HCT116 (cell line): ENCODE measurements around the gene WAC. TPM values are rescaled to one million over a fixed set of nuclear protein-coding genes. Genes with fewer than 3 reads are reported as not detected.

Experiments
- ATAC-seq: fragments of 200-7000 bp; cut with Tn5 transposase; 2 replicates; pipeline ENCODE4 v1.9.1; 2020; ENCODE audit warnings: mild to moderate bottlenecking, moderate library complexity
- BruUV-seq: library from RNA; stranded (reverse); fragments of 400-500 nt; replicated peaks from 2 replicates; lab custom pipeline; 2021; lab: Mats Ljungman, UMichigan
- CTCF ChIA-PET: fragments of 300-600 bp; sonication (Branson Sonifier 250); formaldehyde crosslinking; loops from one replicate; lab custom pipeline; 2021; ENCODE audit warnings: antibody characterized with exemption; lab: Charles Lee
- POLR2A ChIA-PET: fragments of 300-600, 350-600 bp; sonication (Branson Sonifier 250); formaldehyde crosslinking; loops from one replicate; lab custom pipeline; 2021; ENCODE audit warnings: antibody characterized with exemption; lab: Charles Lee
- RAD21 ChIA-PET, 2 experiments: fragments of 300-600 bp; sonication (Branson Sonifier 250); formaldehyde crosslinking; loops; one replicate each; lab custom pipeline; 2023; ENCODE audit warnings: low total read pairs in 2 of 2; ENCODE audit not compliant: uncharacterized antibody in 2 of 2, unreplicated experiment in 2 of 2, low non-redundant PET in 1 of 2; lab: Charles Lee
- DNase-seq: peaks from one replicate; pipeline ENCODE4 v3.0.0-alpha.2; 2010; ENCODE audit warnings: low read depth, low spot score
- H2AFZ ChIP-seq: fragments of 200-600 bp; shearing (Covaris generic), sonication (generic); 2 replicates; pipeline ENCODE4 v1.6.1; 2017; ENCODE audit warnings: low read depth, mixed run types, mixed read lengths, antibody characterized with exemption, low read length; ENCODE audit not compliant: poor library complexity, severe bottlenecking
- H3K27ac ChIP-seq: 2 replicates; pipeline ENCODE4 v1.5.1; 2012; ENCODE audit warnings: low read depth, low read length
- H3K27me3 ChIP-seq: fragments of 200-600 bp; sonication (generic); 2 replicates; pipeline ENCODE4 v1.6.1; 2016; ENCODE audit warnings: mixed run types, low read length, mixed read lengths; ENCODE audit not compliant: insufficient read depth
- H3K36me3 ChIP-seq, 2 experiments: fragments of 200-500 bp in 1 of 2; fragments of 200-600 bp in 1 of 2; sonication (Bioruptor generic) in 1 of 2; sonication (generic) in 1 of 2; 2 replicates each; pipeline versions ENCODE4 v1.5.1 to v1.6.1; 2014 to 2016; ENCODE audit warnings: low read length in 2 of 2, inconsistent platforms in 1 of 2, mixed read lengths in 1 of 2, mixed run types in 1 of 2; ENCODE audit not compliant: insufficient read depth in 2 of 2, control insufficient read depth in 1 of 2
- H3K4me1 ChIP-seq, 2 experiments: fragments of 200-600 bp in 1 of 2; sonication (generic) in 1 of 2; 2 replicates each; pipeline versions ENCODE4 v1.5.1 to v1.6.1; 2012 to 2017; ENCODE audit warnings: low read length in 2 of 2, inconsistent platforms in 1 of 2, mild to moderate bottlenecking in 1 of 2, mixed read lengths in 1 of 2, mixed run types in 1 of 2, moderate library complexity in 1 of 2; ENCODE audit not compliant: insufficient read depth in 2 of 2, control insufficient read depth in 1 of 2
- H3K4me2 ChIP-seq: fragments of 200-600 bp; sonication (generic); 2 replicates; pipeline ENCODE4 v1.6.1; 2017; ENCODE audit warnings: mixed run types, low read length, mixed read lengths
- H3K4me3 ChIP-seq, 2 experiments: fragments of 200-600 bp in 1 of 2; sonication (generic) in 1 of 2; replicated peaks in 1 of 2; 2 replicates each; pipeline ENCODE4 v1.5.1; 2011 to 2016; ENCODE audit warnings: low read length in 2 of 2, control low read depth in 1 of 2, low read depth in 1 of 2, mild to moderate bottlenecking in 1 of 2, mixed read lengths in 1 of 2, mixed run types in 1 of 2
- H3K79me2 ChIP-seq: fragments of 200-600 bp; sonication (generic); 2 replicates; pipeline ENCODE4 v1.6.1; 2017; ENCODE audit warnings: mild to moderate bottlenecking, mixed run types, low read length, moderate library complexity, mixed read lengths; ENCODE audit not compliant: insufficient read depth
- H3K9ac ChIP-seq: fragments of 200-600 bp; sonication (generic); 2 replicates; pipeline ENCODE4 v1.6.1; 2016; ENCODE audit warnings: low read length, mixed read lengths
- H3K9me2 ChIP-seq: fragments of 200-600 bp; sonication (generic), shearing (Covaris generic); 2 replicates; pipeline ENCODE4 v1.6.1; 2017; ENCODE audit warnings: mixed run types, mild to moderate bottlenecking, moderate library complexity; ENCODE audit not compliant: insufficient read depth
- H3K9me3 ChIP-seq, 2 experiments: fragments of 200-500 bp in 1 of 2; fragments of 200-600 bp in 1 of 2; sonication (Bioruptor generic) in 1 of 2; sonication (generic) in 1 of 2; 2 replicates each; pipeline ENCODE4 v1.6.1; 2014 to 2017; ENCODE audit warnings: low read length in 2 of 2, mixed read lengths in 2 of 2, inconsistent platforms in 1 of 2, low read depth in 1 of 2, mild to moderate bottlenecking in 1 of 2, mixed run types in 1 of 2, moderate library complexity in 1 of 2; ENCODE audit not compliant: control insufficient read depth in 1 of 2, insufficient read depth in 1 of 2
- H4K20me1 ChIP-seq: fragments of 200-600 bp; sonication (generic), shearing (Covaris generic); 2 replicates; pipeline ENCODE4 v1.6.1; 2017; ENCODE audit warnings: mixed run types, mild to moderate bottlenecking, moderate library complexity; ENCODE audit not compliant: insufficient read depth
- CBX3 ChIP-seq: IDR thresholded peaks from 2 replicates; pipeline ENCODE4 v1.6.1; 2012; ENCODE audit warnings: low read depth
- CTCF ChIP-seq, 3 experiments: fragments of 200-600 bp in 1 of 3; sonication (generic) in 1 of 3; IDR thresholded peaks in 2 of 3; conservative IDR thresholded peaks in 1 of 3; 2 replicates each; pipeline ENCODE4 v1.5.1; 2012 to 2017; ENCODE audit warnings: low read depth in 2 of 3, low read length in 2 of 3, antibody characterized with exemption in 1 of 3, borderline replicate concordance in 1 of 3, control low read depth in 1 of 3, mild to moderate bottlenecking in 1 of 3, mixed read lengths in 1 of 3, mixed run types in 1 of 3, moderate library complexity in 1 of 3; ENCODE audit not compliant: insufficient read depth in 1 of 3
- intact Hi-C: fragments of 100-400 bp; cut with micrococcal nuclease; formaldehyde crosslinking; loops from 2 replicates; pipeline ENCODE4 v1.10.0; 2022
- total RNA-seq: library from RNA; stranded (reverse); gene quantifications from one replicate; pipeline ENCODE4 v1.2.1, GENCODE V29; 2021; ENCODE audit not compliant: unreplicated experiment

Gene WAC
- total RNA-seq, 1 experiment from 2014 or later = 117 TPM

- no peak for TF ChIP-seq CTCF (IDR thresholded peaks at IDR 0.05 in 2 of 3, conservative IDR thresholded peaks at IDR 0.05 in 1 of 3; ENCODE audit: borderline replicate concordance in 1 of 3, insufficient read depth in 1 of 3, low read depth in 2 of 3, low read length in 2 of 3)
- CTCF ChIA-PET = no interaction called here
- ATAC-seq = no peak
- Histone ChIP-seq H3K4me1 (peaks cover 8 to 30% of the 10 kb centered on the region in 2 experiments), H3K79me2 (peaks cover 100% of the 10 kb centered on the region), H3K36me3 (peaks cover 23 to 24% of the 10 kb centered on the region in 2 experiments; a peak in 3 of 4 replicates), H4K20me1 (peaks cover 46% of the 10 kb centered on the region; the same call in 1 of the 2 replicates), H2AFZ (no peak overlapping the region), H3K27me3 (no peaks in the 10 kb centered on the region), H3K4me3 (no peak overlapping the region), H3K9me3 (no peaks in the 10 kb centered on the region), H3K9ac (no peak overlapping the region), H3K27ac (no peak overlapping the region), H3K4me2 (no peak overlapping the region), H3K9me2 (no peaks in the 10 kb centered on the region)
- no TSS peak for BruUV-seq
- RAD21 ChIA-PET = no interaction called here
- intact Hi-C loops = no loop called here
- no peak for DNase-seq
- POLR2A ChIA-PET = interaction anchor here (0.8 kb wide), 1 partner anchor 129 kb away, joined by 3 read pairs; no protein-coding TSS in a partner anchor
Measured at GRCh38 chr10:28558923-28559508, 26.1 kb downstream of the WAC start.

GRCh38 chr10:28559618-28560017 lies 26.7 kb downstream of the WAC start:
- TF ChIP-seq CBX3 = no peak
- H3K27ac ChIP-seq = no peak overlapping the region
- ChIA-PET POLR2A (interaction anchor here (0.8 kb wide), 1 partner anchor 128 kb away, joined by 3 read pairs; no protein-coding TSS in a partner anchor), CTCF (no interaction called here), RAD21 (no interaction called here)
- H3K4me2 ChIP-seq = no peak overlapping the region
- H2AFZ ChIP-seq = no peak overlapping the region
- intact Hi-C loops = no loop called here
- H4K20me1 ChIP-seq = peaks cover 52% of the 10 kb centered on the region; the same call in 1 of the 2 replicates
- no peaks in the 10 kb centered on the region for H3K9me2 ChIP-seq
- DNase-seq (no peak), ATAC-seq (no peak)
- H3K4me3 ChIP-seq = no peak overlapping the region
- no peak overlapping the region for H3K9ac ChIP-seq
- H3K9me3 ChIP-seq = no peaks in the 10 kb centered on the region
- peaks cover 100% of the 10 kb centered on the region for H3K79me2 ChIP-seq
- peaks cover 8 to 30% of the 10 kb centered on the region in 2 experiments for H3K4me1 ChIP-seq
- H3K36me3 ChIP-seq = peaks cover 17 to 25% of the 10 kb centered on the region in 2 experiments; a peak in 3 of 4 replicates
- H3K27me3 ChIP-seq = no peaks in the 10 kb centered on the region
- BruUV-seq = no TSS peak
